NCI-H1417 treated with DMSO at 0.1 percent for 48 hours (cell line): ENCODE measurements around the gene SLX4.

Experiments
- DNase-seq: peaks from one replicate; lab custom pipeline; 2025; lab: John Stamatoyannopoulos, UW

The SLX4 gene

GRCh38 chr16:3580251-3580651 lies 31.2 kb downstream of the SLX4 start:
- no peak for DNase-seq

GRCh38 chr16:3579776-3580175 lies 31.6 kb downstream of the SLX4 start:
- DNase-seq: no peak

- DNase-seq: no peak
Observed at GRCh38 chr16:3578610-3579551, 32.5 kb downstream of the SLX4 start.

- DNase-seq: no peak
Observed at GRCh38 chr16:3578121-3578520, 33.3 kb downstream of the SLX4 start.

GRCh38 chr16:3577302-3577752 lies 34.1 kb downstream of the SLX4 start, which contains the start of gene NLRC3:
Gene NLRC3 (minus strand): TSS chr16:3577403. CDS start chr16:3565036, 12,367 bp downstream.
- no peak for DNase-seq

- DNase-seq: no peak
Observed at GRCh38 chr16:3576211-3576610, 35.2 kb downstream of the SLX4 start.

- no peak for DNase-seq
Observed at GRCh38 chr16:3575491-3575890, 35.9 kb downstream of the SLX4 start.

GRCh38 chr16:3574195-3574594 lies 37.2 kb downstream of the SLX4 start:
- no peak for DNase-seq

- DNase-seq: no peak
Observed at GRCh38 chr16:3573146-3573815, 38.1 kb downstream of the SLX4 start.

- no peak for DNase-seq
Observed at GRCh38 chr16:3570420-3571062, 40.9 kb downstream of the SLX4 start.

- DNase-seq: no peak
Observed at GRCh38 chr16:3569851-3570250, 41.6 kb downstream of the SLX4 start.

- no peak for DNase-seq
Observed at GRCh38 chr16:3566990-3567389, 44.4 kb downstream of the SLX4 start.

GRCh38 chr16:3564889-3565141 lies 46.6 kb downstream of the SLX4 start:
- DNase-seq: no peak

- no peak for DNase-seq
Observed at GRCh38 chr16:3564130-3564888, 47.1 kb downstream of the SLX4 start.

- no peak for DNase-seq
Observed at GRCh38 chr16:3562914-3563480, 48.4 kb downstream of the SLX4 start.

- no peak for DNase-seq
Observed at GRCh38 chr16:3561626-3562025, 49.8 kb downstream of the SLX4 start.

GRCh38 chr16:3554351-3554928 lies 57.0 kb downstream of the SLX4 start:
- no peak for DNase-seq

- no peak for DNase-seq
Observed at GRCh38 chr16:3553138-3553923, 58.1 kb downstream of the SLX4 start.

GRCh38 chr16:3550851-3551847 lies 60.3 kb downstream of the SLX4 start:
- DNase-seq: no peak
